ENCODE results near the gene PSMG3.

DNA sequence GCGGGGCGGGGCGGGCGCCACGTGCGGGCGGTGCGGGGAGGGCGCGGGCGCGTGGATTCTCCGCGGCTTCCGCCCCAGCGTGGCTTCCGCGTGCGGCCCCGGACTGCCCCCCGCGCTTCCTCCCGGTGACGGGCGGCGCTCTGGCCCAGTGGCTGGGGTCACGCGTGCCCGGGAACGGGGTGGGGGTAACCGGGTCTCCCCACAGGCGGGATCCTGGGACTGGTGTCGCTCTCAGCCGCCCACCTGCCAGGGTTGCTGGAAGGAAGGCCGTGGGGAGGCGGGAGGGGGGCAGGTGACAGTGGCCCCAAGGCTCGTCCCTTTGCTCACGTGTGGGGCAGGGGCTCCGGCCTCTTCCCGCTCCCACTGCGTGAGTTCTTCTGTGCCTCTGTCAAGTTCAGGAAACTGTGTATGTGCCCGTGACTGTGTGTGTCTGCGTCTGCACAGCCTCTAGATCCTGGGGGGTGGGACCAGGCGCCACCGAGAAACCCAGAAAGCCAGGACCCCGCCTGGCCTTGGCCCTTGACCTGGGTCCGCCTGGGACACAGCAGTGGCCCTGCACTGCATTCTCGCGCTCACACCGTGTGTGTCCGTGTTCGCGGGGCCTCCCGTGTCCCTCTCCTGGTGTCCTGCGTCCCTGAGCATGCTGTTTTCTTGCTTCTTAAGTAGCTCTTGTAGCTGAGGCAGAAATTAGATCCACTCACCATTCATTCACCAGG lies 38.4 kb downstream of the PSMG3 start:
- TF ChIP-seq, protein P1, sequence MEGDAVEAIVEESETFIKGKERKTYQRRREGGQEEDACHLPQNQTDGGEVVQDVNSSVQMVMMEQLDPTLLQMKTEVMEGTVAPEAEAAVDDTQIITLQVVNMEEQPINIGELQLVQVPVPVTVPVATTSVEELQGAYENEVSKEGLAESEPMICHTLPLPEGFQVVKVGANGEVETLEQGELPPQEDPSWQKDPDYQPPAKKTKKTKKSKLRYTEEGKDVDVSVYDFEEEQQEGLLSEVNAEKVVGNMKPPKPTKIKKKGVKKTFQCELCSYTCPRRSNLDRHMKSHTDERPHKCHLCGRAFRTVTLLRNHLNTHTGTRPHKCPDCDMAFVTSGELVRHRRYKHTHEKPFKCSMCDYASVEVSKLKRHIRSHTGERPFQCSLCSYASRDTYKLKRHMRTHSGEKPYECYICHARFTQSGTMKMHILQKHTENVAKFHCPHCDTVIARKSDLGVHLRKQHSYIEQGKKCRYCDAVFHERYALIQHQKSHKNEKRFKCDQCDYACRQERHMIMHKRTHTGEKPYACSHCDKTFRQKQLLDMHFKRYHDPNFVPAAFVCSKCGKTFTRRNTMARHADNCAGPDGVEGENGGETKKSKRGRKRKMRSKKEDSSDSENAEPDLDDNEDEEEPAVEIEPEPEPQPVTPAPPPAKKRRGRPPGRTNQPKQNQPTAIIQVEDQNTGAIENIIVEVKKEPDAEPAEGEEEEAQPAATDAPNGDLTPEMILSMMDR (IDR thresholded peaks at IDR 0.05; ENCODE audit: low read length): no peak
- TF ChIP-seq EZH2 (IDR thresholded peaks at IDR 0.05; ENCODE audit: borderline replicate concordance, low read length): no peak

All from OCI-LY1 (cell line).